Parathyroid adenoma (tissue), 2 donors: ENCODE results near the gene MAP1LC3B2.

Experiments used
- H2AFZ ChIP-seq: fragments of 300-600 bp; sonication (generic); one replicate; pipeline ENCODE4 v1.7.0; 2017; ENCODE audit warnings: antibody characterized with exemption, mild to moderate bottlenecking
- H3K27ac ChIP-seq: fragments of 300-600 bp; sonication (generic); one replicate; pipeline ENCODE4 v1.7.0; 2017
- H3K27me3 ChIP-seq: fragments of 300-600 bp; sonication (generic); one replicate; pipeline ENCODE4 v1.7.0; 2017; ENCODE audit warnings: low read length; ENCODE audit not compliant: control insufficient read depth, insufficient read depth
- H3K36me3 ChIP-seq: fragments of 300-600 bp; sonication (generic); one replicate; pipeline ENCODE4 v1.7.0; 2017; ENCODE audit warnings: low read length; ENCODE audit not compliant: control insufficient read depth, insufficient read depth
- H3K4me1 ChIP-seq: fragments of 300-600 bp; sonication (generic); one replicate; pipeline ENCODE4 v1.7.0; 2017; ENCODE audit warnings: control low read depth
- H3K4me2 ChIP-seq: fragments of 300-600 bp; sonication (generic); one replicate; pipeline ENCODE4 v1.7.0; 2017; ENCODE audit warnings: low read length
- H3K4me3 ChIP-seq: fragments of 300-600 bp; sonication (generic); one replicate; pipeline ENCODE4 v1.7.0; 2017; ENCODE audit warnings: low read depth, low read length
- H3K79me2 ChIP-seq: fragments of 300-600 bp; sonication (generic); one replicate; pipeline ENCODE4 v1.7.0; 2017; ENCODE audit warnings: control low read depth
- H3K9ac ChIP-seq: fragments of 300-600 bp; sonication (generic); one replicate; pipeline ENCODE4 v1.7.0; 2017; ENCODE audit warnings: mild to moderate bottlenecking
- H3K9me3 ChIP-seq: fragments of 300-600 bp; sonication (generic); one replicate; pipeline ENCODE4 v1.7.0; 2017; ENCODE audit warnings: low read length; ENCODE audit not compliant: control insufficient read depth
- CTCF ChIP-seq: fragments of 300-600 bp; sonication (generic); IDR thresholded peaks from one replicate; pipeline ENCODE4 v1.7.0; 2017; ENCODE audit warnings: antibody characterized with exemption, mild to moderate bottlenecking
- donor health status: primary hyperparathyroidism.

Gene MAP1LC3B2

GRCh38 chr12:116577154-116577561 lies 18.0 kb downstream of the MAP1LC3B2 start:
- H3K27me3 ChIP-seq: no peaks in the 10 kb centered on the region
- H3K4me3 ChIP-seq: no peak overlapping the region
- no peaks in the 10 kb centered on the region for H3K79me2 ChIP-seq
- no peak overlapping the region for H3K9ac ChIP-seq
- TF ChIP-seq CTCF: no peak
- H3K9me3 ChIP-seq: no peaks in the 10 kb centered on the region
- no peaks in the 10 kb centered on the region for H3K4me1 ChIP-seq
- no peak overlapping the region for H2AFZ ChIP-seq
- H3K36me3 ChIP-seq: no peaks in the 10 kb centered on the region
- no peak overlapping the region for H3K4me2 ChIP-seq
- H3K27ac ChIP-seq: no peak overlapping the region

- H3K27me3 ChIP-seq: no peaks in the 10 kb centered on the region
- H3K79me2 ChIP-seq: no peaks in the 10 kb centered on the region
- no peaks in the 10 kb centered on the region for H3K9me3 ChIP-seq
- no peaks in the 10 kb centered on the region for H3K4me1 ChIP-seq
- TF ChIP-seq CTCF: no peak
- H3K4me3 ChIP-seq: no peak overlapping the region
- H3K9ac ChIP-seq: no peak overlapping the region
- H3K36me3 ChIP-seq: no peaks in the 10 kb centered on the region
- no peak overlapping the region for H2AFZ ChIP-seq
- no peak overlapping the region for H3K4me2 ChIP-seq
- no peak overlapping the region for H3K27ac ChIP-seq
Observed at GRCh38 chr12:116578051-116578450, 18.9 kb downstream of the MAP1LC3B2 start.

GRCh38 chr12:116582610-116583009 lies 23.4 kb downstream of the MAP1LC3B2 start:
- Histone ChIP-seq H2AFZ (no peak overlapping the region), H3K4me2 (no peak overlapping the region), H3K9me3 (no peaks in the 10 kb centered on the region), H3K9ac (no peak overlapping the region), H3K4me3 (no peak overlapping the region), H3K27ac (no peak overlapping the region), H3K27me3 (no peaks in the 10 kb centered on the region), H3K4me1 (no peaks in the 10 kb centered on the region), H3K36me3 (no peaks in the 10 kb centered on the region), H3K79me2 (no peaks in the 10 kb centered on the region)
- no peak for TF ChIP-seq CTCF

- H3K27me3 ChIP-seq: no peaks in the 10 kb centered on the region
- no peak overlapping the region for H3K9ac ChIP-seq
- H2AFZ ChIP-seq: no peak overlapping the region
- no peak overlapping the region for H3K4me2 ChIP-seq
- H3K79me2 ChIP-seq: no peaks in the 10 kb centered on the region
- no peak for TF ChIP-seq CTCF
- H3K4me1 ChIP-seq: no peaks in the 10 kb centered on the region
- H3K9me3 ChIP-seq: no peaks in the 10 kb centered on the region
- no peak overlapping the region for H3K4me3 ChIP-seq
- H3K27ac ChIP-seq: no peak overlapping the region
- no peaks in the 10 kb centered on the region for H3K36me3 ChIP-seq
Observed at GRCh38 chr12:116583129-116583694, 24.0 kb downstream of the MAP1LC3B2 start.

GRCh38 chr12:116587270-116587669 lies 28.1 kb downstream of the MAP1LC3B2 start:
- Histone ChIP-seq H3K79me2 (no peaks in the 10 kb centered on the region), H3K9ac (no peak overlapping the region), H3K4me3 (no peak overlapping the region), H3K36me3 (no peaks in the 10 kb centered on the region), H3K4me2 (no peak overlapping the region), H2AFZ (no peak overlapping the region), H3K27ac (no peak overlapping the region), H3K4me1 (no peaks in the 10 kb centered on the region), H3K27me3 (no peaks in the 10 kb centered on the region), H3K9me3 (no peaks in the 10 kb centered on the region)
- TF ChIP-seq CTCF: no peak
